ENCODE measurements around the gene ZSWIM5.

DNA sequence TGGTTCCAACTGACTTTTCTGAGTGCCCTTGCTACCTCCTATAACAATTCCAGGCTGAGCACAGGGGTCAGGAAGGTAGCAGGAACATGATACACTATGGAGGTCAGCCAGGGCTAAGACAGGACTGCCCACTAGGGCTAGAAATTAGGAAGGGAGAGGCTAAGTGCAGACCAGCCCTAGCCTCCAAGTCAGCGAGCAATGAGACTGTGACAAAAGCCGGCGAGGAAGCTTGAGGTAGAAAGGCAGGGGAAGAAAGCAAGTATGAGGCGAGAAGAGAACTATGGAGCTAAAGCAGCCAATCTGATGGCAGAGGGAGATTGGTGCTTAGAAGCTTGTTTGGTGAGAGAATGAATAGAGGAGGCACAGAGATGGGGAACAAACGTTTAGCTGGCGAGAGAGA lies 189.6 kb downstream of the ZSWIM5 start:
- TF ChIP-seq POLR2A (IDR thresholded peaks at IDR 0.05) (no peak), CTCF (IDR thresholded peaks at IDR 0.05) (no peak)

Measured in lower leg skin (tissue), 3 donors.